NB4 (cell line): ENCODE results near the gene INTS12.

Experiments
- POLR2A ChIP-seq: IDR thresholded peaks from 2 replicates; pipeline ENCODE4 v1.6.1; 2011; ENCODE audit warnings: mild to moderate bottlenecking; ENCODE audit not compliant: insufficient read length; ENCODE audit errors: extremely low read depth
- TF ChIP-seq, protein P1 (sequence below): IDR thresholded peaks from 2 replicates; pipeline ENCODE4 v1.6.1; 2011; ENCODE audit warnings: low read depth, low read length
- TF ChIP-seq, protein P2 (sequence below): IDR thresholded peaks from one replicate; pipeline ENCODE4 v1.5.1; 2012; ENCODE audit warnings: low read depth, low read length

DNA sequence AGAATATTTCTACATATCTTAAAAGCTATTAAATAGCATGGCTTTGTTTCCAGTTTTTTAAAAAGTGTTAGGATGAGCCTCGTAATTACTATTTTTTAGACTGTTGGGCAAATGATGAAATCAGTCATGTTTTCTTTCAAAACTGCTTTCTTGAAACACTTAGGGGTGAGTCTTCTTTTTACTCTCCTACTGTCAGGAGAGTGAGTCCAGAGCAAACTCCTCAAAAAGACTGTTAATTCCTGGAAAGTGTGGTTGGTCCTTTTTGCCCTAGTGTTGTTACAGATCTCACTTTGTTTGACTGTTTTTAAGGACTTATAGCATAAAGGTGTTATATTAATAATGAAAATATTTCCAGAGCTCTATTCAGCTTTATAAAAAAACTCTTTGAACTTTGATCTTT is 6.4 kb upstream of the INTS12 start:
- TF ChIP-seq, protein P1, sequence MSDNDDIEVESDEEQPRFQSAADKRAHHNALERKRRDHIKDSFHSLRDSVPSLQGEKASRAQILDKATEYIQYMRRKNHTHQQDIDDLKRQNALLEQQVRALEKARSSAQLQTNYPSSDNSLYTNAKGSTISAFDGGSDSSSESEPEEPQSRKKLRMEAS: no peak
- TF ChIP-seq, protein P2, sequence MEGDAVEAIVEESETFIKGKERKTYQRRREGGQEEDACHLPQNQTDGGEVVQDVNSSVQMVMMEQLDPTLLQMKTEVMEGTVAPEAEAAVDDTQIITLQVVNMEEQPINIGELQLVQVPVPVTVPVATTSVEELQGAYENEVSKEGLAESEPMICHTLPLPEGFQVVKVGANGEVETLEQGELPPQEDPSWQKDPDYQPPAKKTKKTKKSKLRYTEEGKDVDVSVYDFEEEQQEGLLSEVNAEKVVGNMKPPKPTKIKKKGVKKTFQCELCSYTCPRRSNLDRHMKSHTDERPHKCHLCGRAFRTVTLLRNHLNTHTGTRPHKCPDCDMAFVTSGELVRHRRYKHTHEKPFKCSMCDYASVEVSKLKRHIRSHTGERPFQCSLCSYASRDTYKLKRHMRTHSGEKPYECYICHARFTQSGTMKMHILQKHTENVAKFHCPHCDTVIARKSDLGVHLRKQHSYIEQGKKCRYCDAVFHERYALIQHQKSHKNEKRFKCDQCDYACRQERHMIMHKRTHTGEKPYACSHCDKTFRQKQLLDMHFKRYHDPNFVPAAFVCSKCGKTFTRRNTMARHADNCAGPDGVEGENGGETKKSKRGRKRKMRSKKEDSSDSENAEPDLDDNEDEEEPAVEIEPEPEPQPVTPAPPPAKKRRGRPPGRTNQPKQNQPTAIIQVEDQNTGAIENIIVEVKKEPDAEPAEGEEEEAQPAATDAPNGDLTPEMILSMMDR: no peak
- TF ChIP-seq POLR2A: no peak
